NCI-H1092 (cell line): Measurements from ENCODE around the gene ATP10A.

Experiments used
- DNase-seq: peaks from one replicate; lab custom pipeline; 2025; lab: John Stamatoyannopoulos, UW

ATP10A gene

GRCh38 chr15:25740383-25741255 is 122.5 kb downstream of the ATP10A start:
- DNase-seq, result no peak

GRCh38 chr15:25739687-25740121 is 123.4 kb downstream of the ATP10A start:
- DNase-seq, result peak; percentile 57

- DNase-seq, result no peak
Measured at GRCh38 chr15:25738171-25738965, 124.8 kb downstream of the ATP10A start.

GRCh38 chr15:25737218-25737643 is 125.9 kb downstream of the ATP10A start:
- no peak for DNase-seq

- DNase-seq, result no peak
Measured at GRCh38 chr15:25736461-25736860, 126.7 kb downstream of the ATP10A start.

- DNase-seq, result no peak
Measured at GRCh38 chr15:25735550-25736384, 127.4 kb downstream of the ATP10A start.

GRCh38 chr15:25734680-25735355 is 128.3 kb downstream of the ATP10A start:
- DNase-seq, result no peak

GRCh38 chr15:25733856-25734679 is 129.1 kb downstream of the ATP10A start:
- DNase-seq, result no peak

- no peak for DNase-seq
Measured at GRCh38 chr15:25733036-25733855, 129.9 kb downstream of the ATP10A start.

GRCh38 chr15:25732191-25732590 is 130.9 kb downstream of the ATP10A start:
- no peak for DNase-seq

- no peak for DNase-seq
Measured at GRCh38 chr15:25731411-25731810, 131.7 kb downstream of the ATP10A start.

- no peak for DNase-seq
Measured at GRCh38 chr15:25730918-25731317, 132.2 kb downstream of the ATP10A start.

- no peak for DNase-seq
Measured at GRCh38 chr15:25728816-25729215, 134.3 kb downstream of the ATP10A start.

- no peak for DNase-seq
Measured at GRCh38 chr15:25727867-25728600, 135.1 kb downstream of the ATP10A start.

GRCh38 chr15:25727116-25727515 is 136.0 kb downstream of the ATP10A start:
- no peak for DNase-seq

GRCh38 chr15:25725758-25726157 is 137.4 kb downstream of the ATP10A start:
- DNase-seq, result no peak

GRCh38 chr15:25724899-25725298 is 138.2 kb downstream of the ATP10A start:
- DNase-seq, result no peak

- DNase-seq, result no peak
Measured at GRCh38 chr15:25721605-25721955, 141.5 kb downstream of the ATP10A start.
